Measurements from ENCODE around the gene PTMS. TPM values are rescaled to one million over a fixed set of nuclear protein-coding genes. Genes with fewer than 3 reads are reported as not detected.

The PTMS gene
- total RNA-seq, 1 experiment from 2014 or later: 62.9 TPM

GRCh38 chr12:6817662-6818157 lies 51.5 kb downstream of the PTMS start:
- CTCF ChIA-PET: no interaction called here
- intact Hi-C loops (cut with micrococcal nuclease; ENCODE audit: unreplicated experiment): no loop called here
- TF ChIP-seq CTCF (IDR thresholded peaks at IDR 0.05; ENCODE audit: unreplicated experiment): no peak
- Mint-ChIP-seq H3K36me3 (ENCODE audit: insufficient read depth, unreplicated experiment) (no peaks in the 10 kb centered on the region), H3K27ac (ENCODE audit: unreplicated experiment) (no peak overlapping the region), H3K4me3 (ENCODE audit: low read depth, unreplicated experiment) (no peak overlapping the region), H3K4me1 (ENCODE audit: low read depth, unreplicated experiment) (no peaks in the 10 kb centered on the region), H3K27me3 (ENCODE audit: unreplicated experiment) (peaks cover 92% of the 10 kb centered on the region), H3K9me3 (ENCODE audit: low read depth, unreplicated experiment) (no peaks in the 10 kb centered on the region)
- no peak for DNase-seq
- no TSS peak for BruUV-seq (replicated peaks)

DNA sequence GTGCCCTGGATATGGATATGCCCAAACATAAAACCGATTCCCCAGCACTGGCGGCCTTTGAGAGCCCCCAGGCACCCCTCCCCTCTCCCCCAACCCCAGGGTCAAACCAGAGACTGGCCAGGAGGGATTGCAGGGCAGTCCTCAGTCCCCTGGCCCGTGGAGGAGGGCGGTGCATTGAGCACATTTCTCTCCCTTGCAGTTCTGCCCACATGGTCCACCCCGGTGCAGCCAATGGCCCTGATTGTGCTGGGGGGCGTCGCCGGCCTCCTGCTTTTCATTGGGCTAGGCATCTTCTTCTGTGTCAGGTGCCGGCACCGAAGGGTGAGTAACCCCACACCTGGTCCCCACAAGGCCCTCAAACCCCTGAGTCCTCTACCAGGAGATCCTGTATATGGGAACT lies 52.1 kb downstream of the PTMS start:
- Mint-ChIP-seq H3K36me3 (ENCODE audit: insufficient read depth, unreplicated experiment) (no peaks in the 10 kb centered on the region), H3K4me1 (ENCODE audit: low read depth, unreplicated experiment) (no peaks in the 10 kb centered on the region), H3K27me3 (ENCODE audit: unreplicated experiment) (peaks cover 97% of the 10 kb centered on the region), H3K9me3 (ENCODE audit: low read depth, unreplicated experiment) (no peaks in the 10 kb centered on the region), H3K4me3 (ENCODE audit: low read depth, unreplicated experiment) (no peak overlapping the region), H3K27ac (ENCODE audit: unreplicated experiment) (no peak overlapping the region)
- no peak for TF ChIP-seq CTCF (IDR thresholded peaks at IDR 0.05; ENCODE audit: unreplicated experiment)
- DNase-seq: no peak
- no TSS peak for BruUV-seq (replicated peaks)
- CTCF ChIA-PET: no interaction called here
- intact Hi-C loops (cut with micrococcal nuclease; ENCODE audit: unreplicated experiment): no loop called here

- Mint-ChIP-seq H3K9me3 (ENCODE audit: low read depth, unreplicated experiment) (no peaks in the 10 kb centered on the region), H3K4me3 (ENCODE audit: low read depth, unreplicated experiment) (no peak overlapping the region), H3K27ac (ENCODE audit: unreplicated experiment) (no peak overlapping the region), H3K4me1 (ENCODE audit: low read depth, unreplicated experiment) (no peaks in the 10 kb centered on the region), H3K27me3 (ENCODE audit: unreplicated experiment) (peaks cover 98% of the 10 kb centered on the region), H3K36me3 (ENCODE audit: insufficient read depth, unreplicated experiment) (no peaks in the 10 kb centered on the region)
- CTCF ChIA-PET: no interaction called here
- intact Hi-C loops (cut with micrococcal nuclease; ENCODE audit: unreplicated experiment): no loop called here
- no peak for DNase-seq
- no TSS peak for BruUV-seq (replicated peaks)
- TF ChIP-seq CTCF (IDR thresholded peaks at IDR 0.05; ENCODE audit: unreplicated experiment): no peak
Observed at GRCh38 chr12:6818645-6819044, 52.5 kb downstream of the PTMS start.

DNA sequence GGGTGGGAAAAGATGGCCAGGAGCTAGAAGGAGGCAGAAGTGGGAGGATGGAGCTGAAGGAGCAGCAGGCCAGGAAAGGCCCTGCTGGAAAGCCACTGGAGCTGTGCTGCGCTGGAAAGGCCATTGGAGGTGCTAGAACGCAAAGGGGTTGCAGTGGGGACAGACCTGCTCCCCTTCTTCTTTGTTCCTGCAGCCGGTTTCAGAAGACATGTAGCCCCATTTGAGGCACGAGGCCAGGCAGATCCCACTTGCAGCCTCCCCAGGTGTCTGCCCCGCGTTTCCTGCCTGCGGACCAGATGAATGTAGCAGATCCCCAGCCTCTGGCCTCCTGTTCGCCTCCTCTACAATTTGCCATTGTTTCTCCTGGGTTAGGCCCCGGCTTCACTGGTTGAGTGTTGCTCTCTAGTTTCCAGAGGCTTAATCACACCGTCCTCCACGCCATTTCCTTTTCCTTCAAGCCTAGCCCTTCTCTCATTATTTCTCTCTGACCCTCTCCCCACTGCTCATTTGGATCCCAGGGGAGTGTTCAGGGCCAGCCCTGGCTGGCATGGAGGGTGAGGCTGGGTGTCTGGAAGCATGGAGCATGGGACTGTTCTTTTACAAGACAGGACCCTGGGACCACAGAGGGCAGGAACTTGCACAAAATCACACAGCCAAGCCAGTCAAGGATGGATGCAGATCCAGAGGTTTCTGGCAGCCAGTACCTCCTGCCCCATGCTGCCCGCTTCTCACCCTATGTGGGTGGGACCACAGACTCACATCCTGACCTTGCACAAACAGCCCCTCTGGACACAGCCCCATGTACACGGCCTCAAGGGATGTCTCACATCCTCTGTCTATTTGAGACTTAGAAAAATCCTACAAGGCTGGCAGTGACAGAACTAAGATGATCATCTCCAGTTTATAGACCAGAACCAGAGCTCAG lies 53.2 kb downstream of the PTMS start:
- Mint-ChIP-seq H3K9me3 (ENCODE audit: low read depth, unreplicated experiment) (no peaks in the 10 kb centered on the region), H3K4me3 (ENCODE audit: low read depth, unreplicated experiment) (no peak overlapping the region), H3K27ac (ENCODE audit: unreplicated experiment) (no peak overlapping the region), H3K4me1 (ENCODE audit: low read depth, unreplicated experiment) (no peaks in the 10 kb centered on the region), H3K27me3 (ENCODE audit: unreplicated experiment) (peaks cover 98% of the 10 kb centered on the region), H3K36me3 (ENCODE audit: insufficient read depth, unreplicated experiment) (no peaks in the 10 kb centered on the region)
- intact Hi-C loops (cut with micrococcal nuclease; ENCODE audit: unreplicated experiment): loop anchor here (10.0 kb wide), 1 partner anchor 205 kb away; no protein-coding TSS in a partner anchor
- no TSS peak for BruUV-seq (replicated peaks)
- TF ChIP-seq CTCF (IDR thresholded peaks at IDR 0.05; ENCODE audit: unreplicated experiment): no peak
- DNase-seq: no peak
- CTCF ChIA-PET: interaction anchor here (0.6 kb wide), 1 partner anchor 10 kb away, joined by 4 read pairs; no protein-coding TSS in a partner anchor

Data from Calu3 (cell line).